GM15510 (cell line): ENCODE data around the gene CNDP1.

Source experiments
- POLR2A ChIP-seq: IDR thresholded peaks from 3 replicates; pipeline ENCODE4 v1.6.1; 2011; ENCODE audit warnings: borderline replicate concordance; ENCODE audit not compliant: insufficient read length; ENCODE audit errors: extremely low read depth

The CNDP1 gene

GRCh38 chr18:74608681-74609080, 74.4 kb downstream of the CNDP1 start:
- no peak for TF ChIP-seq POLR2A

GRCh38 chr18:74609535-74609934, 75.2 kb downstream of the CNDP1 start:
- no peak for TF ChIP-seq POLR2A

GRCh38 chr18:74610051-74610615, 75.8 kb downstream of the CNDP1 start:
- TF ChIP-seq POLR2A, result no peak

- no peak for TF ChIP-seq POLR2A
Observed at GRCh38 chr18:74610860-74611259, 76.6 kb downstream of the CNDP1 start.

GRCh38 chr18:74611765-74612164, 77.5 kb downstream of the CNDP1 start:
- TF ChIP-seq POLR2A, result no peak

- no peak for TF ChIP-seq POLR2A
Observed at GRCh38 chr18:74613381-74613780, 79.1 kb downstream of the CNDP1 start.

GRCh38 chr18:74616494-74616893, 82.2 kb downstream of the CNDP1 start:
- TF ChIP-seq POLR2A, result no peak

- no peak for TF ChIP-seq POLR2A
Observed at GRCh38 chr18:74617486-74617885, 83.2 kb downstream of the CNDP1 start.

GRCh38 chr18:74622072-74622471, 87.8 kb downstream of the CNDP1 start:
- no peak for TF ChIP-seq POLR2A

- TF ChIP-seq POLR2A, result no peak
Observed at GRCh38 chr18:74623047-74623816, 88.9 kb downstream of the CNDP1 start.

GRCh38 chr18:74624466-74624865, 90.2 kb downstream of the CNDP1 start:
- no peak for TF ChIP-seq POLR2A

- no peak for TF ChIP-seq POLR2A
Observed at GRCh38 chr18:74625157-74625556, 90.9 kb downstream of the CNDP1 start.

GRCh38 chr18:74626049-74626874, 92.0 kb downstream of the CNDP1 start:
- no peak for TF ChIP-seq POLR2A

- no peak for TF ChIP-seq POLR2A
Observed at GRCh38 chr18:74630804-74631203, 96.5 kb downstream of the CNDP1 start.

GRCh38 chr18:74631212-74631611, 96.9 kb downstream of the CNDP1 start:
- TF ChIP-seq POLR2A, result no peak

- no peak for TF ChIP-seq POLR2A
Observed at GRCh38 chr18:74631623-74632350, 97.5 kb downstream of the CNDP1 start.

- no peak for TF ChIP-seq POLR2A
Observed at GRCh38 chr18:74632351-74632679, 98.0 kb downstream of the CNDP1 start.
